ENCODE data around the gene FMNL2. TPM values are rescaled to one million over a fixed set of nuclear protein-coding genes. Genes with fewer than 3 reads are reported as not detected.
A peak's percentile ranks its signal among the peaks of the same experiment; 100 is the strongest.

FMNL2 gene
- total RNA-seq, 3 donors from 2014 or later: 11.5 to 25.4 (median 12.0) TPM

- Histone ChIP-seq H3K4me1 (ENCODE audit: low read depth) (peaks cover 27% of the 10 kb centered on the region), H3K4me3 (no peak overlapping the region), H3K9me3 (no peaks in the 10 kb centered on the region), H3K36me3 (ENCODE audit: low read depth) (no peaks in the 10 kb centered on the region)
- intact Hi-C loops (cut with DNase I, micrococcal nuclease): no loop called here
- DNase-seq (no peak), ATAC-seq (no peak)
- no peak for TF ChIP-seq CTCF (IDR thresholded peaks at IDR 0.05)
Measured at GRCh38 chr2:152489364-152489763, 154.4 kb downstream of the FMNL2 start.

GRCh38 chr2:152490686-152491455 lies 155.9 kb downstream of the FMNL2 start:
- TF ChIP-seq CTCF (IDR thresholded peaks at IDR 0.05): no peak
- peak; percentile 18 for ATAC-seq
- DNase-seq: peak in 1 of 3 donors; percentile 34
- H3K36me3 ChIP-seq (ENCODE audit: low read depth): no peaks in the 10 kb centered on the region
- intact Hi-C loops (cut with DNase I, micrococcal nuclease): no loop called here
- H3K4me1 ChIP-seq (ENCODE audit: low read depth): peaks cover 17% of the 10 kb centered on the region
- no peak overlapping the region for H3K4me3 ChIP-seq
- H3K9me3 ChIP-seq: no peaks in the 10 kb centered on the region

- no peak overlapping the region for H3K4me3 ChIP-seq
- no peak for ATAC-seq
- no peak for TF ChIP-seq CTCF (IDR thresholded peaks at IDR 0.05)
- DNase-seq: no peak
- H3K36me3 ChIP-seq (ENCODE audit: low read depth): no peaks in the 10 kb centered on the region
- H3K4me1 ChIP-seq (ENCODE audit: low read depth): peaks cover 9% of the 10 kb centered on the region
- H3K9me3 ChIP-seq: no peaks in the 10 kb centered on the region
- intact Hi-C loops (cut with DNase I, micrococcal nuclease): no loop called here
Measured at GRCh38 chr2:152492131-152492530, 157.2 kb downstream of the FMNL2 start.

GRCh38 chr2:152492911-152493310 lies 157.9 kb downstream of the FMNL2 start:
- TF ChIP-seq CTCF (IDR thresholded peaks at IDR 0.05): no peak
- Histone ChIP-seq H3K36me3 (ENCODE audit: low read depth) (no peaks in the 10 kb centered on the region), H3K9me3 (no peaks in the 10 kb centered on the region), H3K4me1 (ENCODE audit: low read depth) (peaks cover 2% of the 10 kb centered on the region), H3K4me3 (no peak overlapping the region)
- DNase-seq (no peak), ATAC-seq (no peak)
- intact Hi-C loops (cut with DNase I, micrococcal nuclease): no loop called here

GRCh38 chr2:152493417-152493816 lies 158.4 kb downstream of the FMNL2 start:
- Histone ChIP-seq H3K9me3 (no peaks in the 10 kb centered on the region), H3K36me3 (ENCODE audit: low read depth) (no peaks in the 10 kb centered on the region), H3K4me1 (ENCODE audit: low read depth) (peaks cover 2% of the 10 kb centered on the region), H3K4me3 (no peak overlapping the region)
- intact Hi-C loops (cut with DNase I, micrococcal nuclease): no loop called here
- no peak for TF ChIP-seq CTCF (IDR thresholded peaks at IDR 0.05)
- ATAC-seq (no peak), DNase-seq (no peak)
